H9 (cell line): ENCODE results near the gene LMCD1. TPM values are rescaled to one million over a fixed set of nuclear protein-coding genes. Genes with fewer than 3 reads are reported as not detected.

Source experiments
- DNase-seq: peaks from one replicate; pipeline ENCODE4 v3.0.0-alpha.2; 2017
- H2AFZ ChIP-seq: one replicate; pipeline ENCODE4 v1.6.1; 2013; ENCODE audit warnings: mild to moderate bottlenecking, low read length, control low read depth, moderate library complexity
- H2AK5ac ChIP-seq: 2 replicates; pipeline ENCODE4 v1.6.1; 2013; ENCODE audit warnings: low read length, control low read depth, mixed read lengths; ENCODE audit not compliant: insufficient read length
- H2BK120ac ChIP-seq: one replicate; pipeline ENCODE4 v1.6.1; 2013; ENCODE audit warnings: low read depth, mild to moderate bottlenecking, low read length, control low read depth, inconsistent platforms; ENCODE audit not compliant: poor library complexity, severe bottlenecking
- H2BK12ac ChIP-seq: 2 replicates; pipeline ENCODE4 v1.6.1; 2013; ENCODE audit warnings: low read length, control low read depth, mixed read lengths, low read depth; ENCODE audit not compliant: insufficient read length
- H2BK15ac ChIP-seq: 2 replicates; pipeline ENCODE4 v1.6.1; 2013; ENCODE audit warnings: low read depth, low read length, control low read depth
- H2BK20ac ChIP-seq: one replicate; pipeline ENCODE4 v1.6.1; 2013; ENCODE audit warnings: low read depth, mild to moderate bottlenecking, low read length, control low read depth, inconsistent platforms; ENCODE audit not compliant: poor library complexity, severe bottlenecking
- H2BK5ac ChIP-seq: 2 replicates; pipeline ENCODE4 v1.6.1; 2013; ENCODE audit warnings: low read length, control low read depth, mixed read lengths; ENCODE audit not compliant: insufficient read length
- H3K14ac ChIP-seq: 2 replicates; pipeline ENCODE4 v1.6.1; 2013; ENCODE audit warnings: low read length, control low read depth; ENCODE audit not compliant: insufficient read depth
- H3K18ac ChIP-seq: 2 replicates; pipeline ENCODE4 v1.6.1; 2013; ENCODE audit warnings: low read depth, mild to moderate bottlenecking, mixed read lengths, low read length, control low read depth; ENCODE audit not compliant: insufficient read length
- H3K23ac ChIP-seq: 2 replicates; pipeline ENCODE4 v1.6.1; 2013; ENCODE audit warnings: low read length, control low read depth, mixed read lengths, low read depth; ENCODE audit not compliant: insufficient read length
- H3K23me2 ChIP-seq: 2 replicates; pipeline ENCODE4 v1.6.1; 2013; ENCODE audit warnings: low read depth, mild to moderate bottlenecking, mixed read lengths, low read length, control low read depth; ENCODE audit not compliant: insufficient read length, poor library complexity, severe bottlenecking
- H3K27ac ChIP-seq: 2 replicates; pipeline ENCODE4 v1.5.1; 2013; ENCODE audit warnings: low read length, control low read depth, mixed read lengths, low read depth; ENCODE audit not compliant: insufficient read length
- H3K27me3 ChIP-seq: 2 replicates; pipeline ENCODE4 v1.6.1; 2013; ENCODE audit warnings: low read length, control low read depth, inconsistent platforms; ENCODE audit not compliant: insufficient read depth
- H3K4ac ChIP-seq: 2 replicates; pipeline ENCODE4 v1.6.1; 2013; ENCODE audit warnings: low read depth, mild to moderate bottlenecking, control low read depth, inconsistent platforms, low read length, moderate library complexity
- H3K4me1 ChIP-seq: 2 replicates; pipeline ENCODE4 v1.6.1; 2013; ENCODE audit warnings: low read length, control low read depth, inconsistent platforms; ENCODE audit not compliant: insufficient read depth
- H3K4me2 ChIP-seq: 2 replicates; pipeline ENCODE4 v1.6.1; 2013; ENCODE audit warnings: low read length, control low read depth, mixed read lengths; ENCODE audit not compliant: insufficient read length, insufficient read depth
- H3K56ac ChIP-seq: 2 replicates; pipeline ENCODE4 v1.6.1; 2013; ENCODE audit warnings: low read depth, mild to moderate bottlenecking, mixed read lengths, low read length, control low read depth; ENCODE audit not compliant: insufficient read length
- H3K79me1 ChIP-seq: 2 replicates; pipeline ENCODE4 v1.6.1; 2013; ENCODE audit warnings: low read depth, mild to moderate bottlenecking, moderate library complexity, low read length, control low read depth, inconsistent platforms; ENCODE audit not compliant: insufficient read depth, poor library complexity, severe bottlenecking
- H3K79me2 ChIP-seq: 2 replicates; pipeline ENCODE4 v1.6.1; 2013; ENCODE audit warnings: low read length, control low read depth, inconsistent platforms; ENCODE audit not compliant: insufficient read depth
- H3K9ac ChIP-seq: 2 replicates; pipeline ENCODE4 v1.6.1; 2013; ENCODE audit warnings: low read length, control low read depth, mixed read lengths; ENCODE audit not compliant: insufficient read length; ENCODE audit errors: extremely low read depth
- H3K9me3 ChIP-seq: one replicate; pipeline ENCODE4 v1.6.1; 2013; ENCODE audit warnings: low read depth, low read length, inconsistent platforms; ENCODE audit not compliant: control insufficient read depth
- H3T11ph ChIP-seq: one replicate; pipeline ENCODE4 v1.6.1; 2013; ENCODE audit warnings: mild to moderate bottlenecking, low read length, control low read depth, inconsistent platforms
- H4K20me1 ChIP-seq: one replicate; pipeline ENCODE4 v1.6.1; 2013; ENCODE audit not compliant: control insufficient read depth, insufficient read length, insufficient read depth
- H4K5ac ChIP-seq: 2 replicates; pipeline ENCODE4 v1.6.1; 2013; ENCODE audit warnings: low read depth, mild to moderate bottlenecking, mixed read lengths, low read length, control low read depth; ENCODE audit not compliant: insufficient read length
- H4K8ac ChIP-seq: replicated peaks from 2 replicates; pipeline ENCODE4 v1.6.1; 2013; ENCODE audit warnings: low read length, control low read depth, mixed read lengths, low read depth; ENCODE audit not compliant: insufficient read length
- H4K91ac ChIP-seq: 2 replicates; pipeline ENCODE4 v1.6.1; 2013; ENCODE audit warnings: low read depth, mild to moderate bottlenecking, moderate library complexity, mixed read lengths, low read length, control low read depth; ENCODE audit not compliant: insufficient read length
- H3K27ac Mint-ChIP-seq, 3 experiments: 2 replicates in 2 of 3; 3 replicates in 1 of 3; pipeline ENCODE4 v1.8.0; 2020 to 2021; ENCODE audit warnings: mixed read lengths in 3 of 3, mild to moderate bottlenecking in 1 of 3, moderate library complexity in 1 of 3
- H3K27me3 Mint-ChIP-seq: 2 replicates; pipeline ENCODE4 v1.8.0; 2021; ENCODE audit warnings: low read depth, mild to moderate bottlenecking, moderate library complexity, mixed read lengths
- H3K36me3 Mint-ChIP-seq, 3 experiments: 2 replicates in 2 of 3; 3 replicates in 1 of 3; pipeline ENCODE4 v1.8.0; 2020 to 2021; ENCODE audit warnings: low read depth in 3 of 3, mixed read lengths in 3 of 3; ENCODE audit not compliant: insufficient read depth in 1 of 3
- H3K4me1 Mint-ChIP-seq, 2 experiments: 2 replicates each; pipeline ENCODE4 v1.8.0; 2020; ENCODE audit warnings: mixed read lengths in 2 of 2
- H3K4me3 Mint-ChIP-seq, 2 experiments: 2 replicates in 1 of 2; 3 replicates in 1 of 2; pipeline ENCODE4 v1.8.0; 2020 to 2021; ENCODE audit warnings: mild to moderate bottlenecking in 2 of 2, mixed read lengths in 2 of 2, moderate library complexity in 1 of 2
- H3K9me3 Mint-ChIP-seq, 2 experiments: 2 replicates in 1 of 2; 3 replicates in 1 of 2; pipeline ENCODE4 v1.8.0; 2020; ENCODE audit warnings: mild to moderate bottlenecking in 2 of 2, mixed read lengths in 2 of 2, moderate library complexity in 1 of 2
- WGBS: extraction: QIAGEN DNeasy Blood & Tissue Kit; methylation state at CpG from one replicate; pipeline ENCODE4 v1.1.7; 2013; ENCODE audit warnings: missing lambda C conversion rate, low lambda C conversion rate, mixed read lengths; ENCODE audit not compliant: insufficient read length; ENCODE audit errors: extremely low coverage; 5-methylcytosine and 5-hydroxymethylcytosine counted together
- total RNA-seq: library from RNA; stranded (reverse); gene quantifications from 2 replicates; pipeline ENCODE4 v1.2.1, GENCODE V29; 2021
- TF ChIP-seq, protein P1 (sequence below): fragments of 200-600 bp; sonication (generic); conservative IDR thresholded peaks from 3 replicates; pipeline ENCODE4 v1.8.0; 2021; ENCODE audit warnings: antibody characterized with exemption, mild to moderate bottlenecking

Gene LMCD1
- total RNA-seq, 1 experiment from 2014 or later, result 19.2 TPM

DNA sequence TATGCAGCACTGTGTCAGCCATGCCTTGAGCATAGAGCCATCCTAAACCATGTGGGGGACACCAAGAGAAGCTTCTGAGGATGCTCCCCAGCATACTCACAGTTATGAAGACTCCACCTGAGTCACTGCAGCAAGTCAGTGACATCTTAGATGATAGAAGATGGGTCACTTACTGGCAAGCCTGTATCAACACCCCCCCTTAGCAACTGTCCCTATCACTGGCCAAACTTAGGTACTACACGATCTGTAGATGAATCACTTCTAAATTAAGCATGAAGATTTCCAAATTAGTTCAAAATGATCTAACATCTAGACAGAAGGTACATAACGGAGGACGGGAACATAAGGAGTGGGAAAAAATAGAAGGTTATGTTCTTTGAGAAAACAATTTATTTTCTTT lies 13.2 kb upstream of the LMCD1 start:
- Histone ChIP-seq H2AK5ac (no peak overlapping the region), H3K9ac (no peak overlapping the region), H4K91ac (no peak overlapping the region), H2BK12ac (no peak overlapping the region), H3K4me1 (no peaks in the 10 kb centered on the region), H3K56ac (no peak overlapping the region), H2BK5ac (no peak overlapping the region), H3K27me3 (no peaks in the 10 kb centered on the region), H3K14ac (no peak overlapping the region), H3K23me2 (no peaks in the 10 kb centered on the region), H3K23ac (no peak overlapping the region), H3K79me2 (no peaks in the 10 kb centered on the region), H4K20me1 (no peaks in the 10 kb centered on the region), H3K9me3 (no peaks in the 10 kb centered on the region), H3K18ac (no peak overlapping the region), H3K4me2 (no peak overlapping the region), H2BK15ac (no peak overlapping the region), H3K79me1 (no peaks in the 10 kb centered on the region), H3K27ac (no peak overlapping the region), H3T11ph (no peak overlapping the region), H4K5ac (no peak overlapping the region), H3K4ac (no peak overlapping the region), H2AFZ (no peak overlapping the region), H2BK20ac (no peak overlapping the region), H2BK120ac (no peak overlapping the region), H4K8ac (no peak overlapping the region)
- H3K36me3 Mint-ChIP-seq, result peaks cover 6 to 42% (median 32%) of the 10 kb centered on the region in 3 experiments; a peak in 6 of 7 replicates
- H3K27ac Mint-ChIP-seq, result no peak overlapping the region
- WGBS, result no CpG with 5 or more reads among the region's 3 CpGs
- H3K4me1 Mint-ChIP-seq, result peaks cover 21 to 26% of the 10 kb centered on the region in 2 experiments
- H3K4me3 Mint-ChIP-seq, result no peak overlapping the region
- DNase-seq, result no peak
- H3K27me3 Mint-ChIP-seq, result no peaks in the 10 kb centered on the region
- H3K9me3 Mint-ChIP-seq, result peaks cover 7 to 11% of the 10 kb centered on the region in 2 experiments; a peak in 3 of 5 replicates
- TF ChIP-seq, protein P1, sequence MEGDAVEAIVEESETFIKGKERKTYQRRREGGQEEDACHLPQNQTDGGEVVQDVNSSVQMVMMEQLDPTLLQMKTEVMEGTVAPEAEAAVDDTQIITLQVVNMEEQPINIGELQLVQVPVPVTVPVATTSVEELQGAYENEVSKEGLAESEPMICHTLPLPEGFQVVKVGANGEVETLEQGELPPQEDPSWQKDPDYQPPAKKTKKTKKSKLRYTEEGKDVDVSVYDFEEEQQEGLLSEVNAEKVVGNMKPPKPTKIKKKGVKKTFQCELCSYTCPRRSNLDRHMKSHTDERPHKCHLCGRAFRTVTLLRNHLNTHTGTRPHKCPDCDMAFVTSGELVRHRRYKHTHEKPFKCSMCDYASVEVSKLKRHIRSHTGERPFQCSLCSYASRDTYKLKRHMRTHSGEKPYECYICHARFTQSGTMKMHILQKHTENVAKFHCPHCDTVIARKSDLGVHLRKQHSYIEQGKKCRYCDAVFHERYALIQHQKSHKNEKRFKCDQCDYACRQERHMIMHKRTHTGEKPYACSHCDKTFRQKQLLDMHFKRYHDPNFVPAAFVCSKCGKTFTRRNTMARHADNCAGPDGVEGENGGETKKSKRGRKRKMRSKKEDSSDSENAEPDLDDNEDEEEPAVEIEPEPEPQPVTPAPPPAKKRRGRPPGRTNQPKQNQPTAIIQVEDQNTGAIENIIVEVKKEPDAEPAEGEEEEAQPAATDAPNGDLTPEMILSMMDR, result no peak; the same call in 2 of the 3 replicates
